Measurements from ENCODE around the gene SH3D19. TPM values are rescaled to one million over a fixed set of nuclear protein-coding genes. Genes with fewer than 3 reads are reported as not detected.

The SH3D19 gene
- total RNA-seq, 1 experiment from 2014 or later = 41.7 TPM

- Histone ChIP-seq H3K4me2 (no peak overlapping the region), H3K4me1 (replicated peaks; ENCODE audit: insufficient read depth) (no peaks in the 10 kb centered on the region), H3F3A (ENCODE audit: insufficient read depth, low read depth) (no peaks in the 10 kb centered on the region), H3K79me2 (ENCODE audit: low read depth) (no peaks in the 10 kb centered on the region), H3K9me3 (ENCODE audit: insufficient read depth, low read depth) (no peaks in the 10 kb centered on the region), H3K9me2 (ENCODE audit: insufficient read depth) (no peaks in the 10 kb centered on the region), H3K36me3 (ENCODE audit: low read depth) (peaks cover 9% of the 10 kb centered on the region; the same call in 1 of the 2 replicates), H3K27me3 (ENCODE audit: insufficient read depth, low read depth) (no peaks in the 10 kb centered on the region), H2AFZ (no peak overlapping the region), H3K4me3 (no peak overlapping the region), H4K20me1 (ENCODE audit: insufficient read depth) (no peaks in the 10 kb centered on the region), H3K27ac (no peak overlapping the region)
- no peak for DNase-seq
- no TSS peak for BruUV-seq (replicated peaks)
- intact Hi-C loops (cut with micrococcal nuclease; ENCODE audit: unreplicated experiment) = no loop called here
- ChIA-PET POLR2A (ENCODE audit: unreplicated experiment) (no interaction called here), CTCF (no interaction called here)
- TF ChIP-seq CTCF (conservative IDR thresholded peaks at IDR 0.05) = no peak
- TF ChIP-seq EZH2 (IDR thresholded peaks at IDR 0.05; ENCODE audit: low read depth) = no peak
Measured at GRCh38 chr4:151133311-151133710, 192.1 kb downstream of the SH3D19 start.

- BruUV-seq (replicated peaks) = no TSS peak
- no peak overlapping the region for H2AFZ ChIP-seq
- H4K20me1 ChIP-seq (ENCODE audit: insufficient read depth) = no peaks in the 10 kb centered on the region
- no peak for DNase-seq
- no peaks in the 10 kb centered on the region for H3K4me1 ChIP-seq (replicated peaks; ENCODE audit: insufficient read depth)
- H3F3A ChIP-seq (ENCODE audit: insufficient read depth, low read depth) = no peaks in the 10 kb centered on the region
- intact Hi-C loops (cut with micrococcal nuclease; ENCODE audit: unreplicated experiment) = no loop called here
- H3K4me2 ChIP-seq = no peak overlapping the region
- no peaks in the 10 kb centered on the region for H3K9me2 ChIP-seq (ENCODE audit: insufficient read depth)
- ChIA-PET CTCF (no interaction called here), POLR2A (ENCODE audit: unreplicated experiment) (no interaction called here)
- H3K36me3 ChIP-seq (ENCODE audit: low read depth) = peaks cover 3% of the 10 kb centered on the region; the same call in 1 of the 2 replicates
- H3K27ac ChIP-seq = no peak overlapping the region
- H3K9me3 ChIP-seq (ENCODE audit: insufficient read depth, low read depth) = no peaks in the 10 kb centered on the region
- no peaks in the 10 kb centered on the region for H3K79me2 ChIP-seq (ENCODE audit: low read depth)
- no peak for TF ChIP-seq CTCF (conservative IDR thresholded peaks at IDR 0.05)
- TF ChIP-seq EZH2 (IDR thresholded peaks at IDR 0.05; ENCODE audit: low read depth) = no peak
- H3K4me3 ChIP-seq = no peak overlapping the region
- no peaks in the 10 kb centered on the region for H3K27me3 ChIP-seq (ENCODE audit: insufficient read depth, low read depth)
Measured at GRCh38 chr4:151129796-151130195, 195.6 kb downstream of the SH3D19 start.

- Histone ChIP-seq H3K36me3 (ENCODE audit: low read depth) (no peaks in the 10 kb centered on the region), H3K9me3 (ENCODE audit: insufficient read depth, low read depth) (no peaks in the 10 kb centered on the region), H3K9me2 (ENCODE audit: insufficient read depth) (no peaks in the 10 kb centered on the region), H3K4me3 (no peak overlapping the region), H3F3A (ENCODE audit: insufficient read depth, low read depth) (peaks cover 13% of the 10 kb centered on the region), H2AFZ (no peak overlapping the region), H3K4me2 (no peak overlapping the region), H3K4me1 (replicated peaks; ENCODE audit: insufficient read depth) (no peaks in the 10 kb centered on the region), H3K79me2 (ENCODE audit: low read depth) (no peaks in the 10 kb centered on the region), H3K27ac (no peak overlapping the region), H3K27me3 (ENCODE audit: insufficient read depth, low read depth) (no peaks in the 10 kb centered on the region), H4K20me1 (ENCODE audit: insufficient read depth) (no peaks in the 10 kb centered on the region)
- intact Hi-C loops (cut with micrococcal nuclease; ENCODE audit: unreplicated experiment) = loop anchor here (1.0 to 10.0 kb wide), 3 partner anchors 245 to 1267 kb away; no protein-coding TSS in a partner anchor
- ChIA-PET POLR2A (ENCODE audit: unreplicated experiment) (interaction anchor here (0.5 kb wide), 1 partner anchor 1231 kb away, joined by 29 read pairs; no protein-coding TSS in a partner anchor), CTCF (interaction anchor here (0.5 to 1.0 kb wide), 6 partner anchors 208 to 1269 kb away, joined by 3 to 7 read pairs (median 4); partner anchors contain the start of gene SH3D19)
- no peak for TF ChIP-seq EZH2 (IDR thresholded peaks at IDR 0.05; ENCODE audit: low read depth)
- peak; percentile 77 for TF ChIP-seq CTCF (conservative IDR thresholded peaks at IDR 0.05)
- BruUV-seq (replicated peaks) = no TSS peak
- DNase-seq = peak; percentile 56 to 59
Measured at GRCh38 chr4:151117371-151117962, 207.9 kb downstream of the SH3D19 start.

All from PC-9 (cell line).